T-helper 22 cell (primary cell): ENCODE data around the gene CEP78.
A peak's percentile ranks its signal among the peaks of the same experiment; 100 is the strongest.

Experiments used
- DNase-seq: peaks from one replicate; pipeline ENCODE4 v3.0.0-alpha.2; 2020; ENCODE audit warnings: low read depth

The CEP78 gene

GRCh38 chr9:78286946-78287388, 51.1 kb downstream of the CEP78 start:
- no peak for DNase-seq

- DNase-seq: no peak
Observed at GRCh38 chr9:78288214-78288892, 52.5 kb downstream of the CEP78 start.

- DNase-seq: no peak
Observed at GRCh38 chr9:78289474-78289873, 53.6 kb downstream of the CEP78 start.

- no peak for DNase-seq
Observed at GRCh38 chr9:78291240-78291925, 55.5 kb downstream of the CEP78 start.

GRCh38 chr9:78292026-78292425, 56.2 kb downstream of the CEP78 start:
- no peak for DNase-seq

GRCh38 chr9:78292716-78293497, 57.0 kb downstream of the CEP78 start:
- DNase-seq: no peak

- no peak for DNase-seq
Observed at GRCh38 chr9:78294290-78295176, 58.7 kb downstream of the CEP78 start.

GRCh38 chr9:78295177-78295575, 59.3 kb downstream of the CEP78 start:
- DNase-seq: no peak

GRCh38 chr9:78295731-78296130, 59.9 kb downstream of the CEP78 start:
- no peak for DNase-seq

GRCh38 chr9:78296201-78296892, 60.5 kb downstream of the CEP78 start:
- DNase-seq: no peak

GRCh38 chr9:78296893-78297671, 61.2 kb downstream of the CEP78 start, which contains the start of gene PSAT1:
Gene PSAT1 (plus strand): TSS chr9:78297125. CDS start chr9:78297211, 86 bp downstream.
- DNase-seq: peak; percentile 76

GRCh38 chr9:78297672-78297961, 61.7 kb downstream of the CEP78 start:
- DNase-seq: no peak

- DNase-seq: no peak
Observed at GRCh38 chr9:78298046-78298765, 62.3 kb downstream of the CEP78 start.

- DNase-seq: no peak
Observed at GRCh38 chr9:78300209-78300608, 64.3 kb downstream of the CEP78 start.

GRCh38 chr9:78301466-78301865, 65.6 kb downstream of the CEP78 start:
- no peak for DNase-seq

- no peak for DNase-seq
Observed at GRCh38 chr9:78303377-78304062, 67.6 kb downstream of the CEP78 start.

- DNase-seq: no peak
Observed at GRCh38 chr9:78304357-78304756, 68.5 kb downstream of the CEP78 start.

GRCh38 chr9:78306222-78307076, 70.6 kb downstream of the CEP78 start:
- no peak for DNase-seq
